ENCODE data around the gene FZD8.

The FZD8 gene

DNA sequence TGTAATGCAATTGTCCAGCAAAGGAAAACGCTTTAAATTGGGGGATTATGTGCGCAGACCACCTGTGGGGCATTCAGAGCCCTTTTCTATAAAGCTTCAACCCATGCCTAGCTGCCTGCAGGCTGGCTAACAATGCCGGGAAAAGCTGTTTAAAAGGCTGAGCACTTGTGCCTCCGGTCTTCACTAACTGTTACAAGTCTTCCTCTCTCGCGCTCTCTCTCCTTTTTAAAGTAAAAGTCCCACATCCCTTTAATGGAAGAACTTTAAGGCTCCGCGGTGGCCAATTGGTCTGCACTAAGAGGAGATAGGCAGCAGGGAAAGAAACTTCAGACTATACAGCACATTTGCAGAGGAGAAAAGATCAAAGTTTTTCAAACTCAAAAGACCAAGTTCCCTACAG is 4.6 kb downstream of the FZD8 start:
- Histone ChIP-seq H3K36me3 (ENCODE audit: insufficient read depth, low read length) (no peaks in the 10 kb centered on the region), H3K9me2 (ENCODE audit: low read depth, low read length) (no peaks in the 10 kb centered on the region), H4K20me1 (ENCODE audit: insufficient read depth, low read length) (no peaks in the 10 kb centered on the region), H3F3A (ENCODE audit: insufficient read depth, low read length) (no peaks in the 10 kb centered on the region), H3K4me2 (ENCODE audit: low read length) (no peak overlapping the region), H3K27ac (ENCODE audit: low read depth, low read length, poor library complexity, severe bottlenecking) (no peak overlapping the region), H3K4me1 (ENCODE audit: insufficient read depth, low read length, severe bottlenecking) (peaks cover 9% of the 10 kb centered on the region), H3K27me3 (ENCODE audit: insufficient read depth, low read length) (no peaks in the 10 kb centered on the region), H3K9ac (ENCODE audit: low read length) (no peak overlapping the region), H3K4me3 (ENCODE audit: low read depth, low read length, poor library complexity, severe bottlenecking) (no peak overlapping the region), H3K79me2 (ENCODE audit: insufficient read depth, low read length) (no peaks in the 10 kb centered on the region), H3K9me3 (ENCODE audit: low read length) (no peaks in the 10 kb centered on the region), H2AFZ (ENCODE audit: low read length) (no peak overlapping the region)
- TF ChIP-seq, protein P1, sequence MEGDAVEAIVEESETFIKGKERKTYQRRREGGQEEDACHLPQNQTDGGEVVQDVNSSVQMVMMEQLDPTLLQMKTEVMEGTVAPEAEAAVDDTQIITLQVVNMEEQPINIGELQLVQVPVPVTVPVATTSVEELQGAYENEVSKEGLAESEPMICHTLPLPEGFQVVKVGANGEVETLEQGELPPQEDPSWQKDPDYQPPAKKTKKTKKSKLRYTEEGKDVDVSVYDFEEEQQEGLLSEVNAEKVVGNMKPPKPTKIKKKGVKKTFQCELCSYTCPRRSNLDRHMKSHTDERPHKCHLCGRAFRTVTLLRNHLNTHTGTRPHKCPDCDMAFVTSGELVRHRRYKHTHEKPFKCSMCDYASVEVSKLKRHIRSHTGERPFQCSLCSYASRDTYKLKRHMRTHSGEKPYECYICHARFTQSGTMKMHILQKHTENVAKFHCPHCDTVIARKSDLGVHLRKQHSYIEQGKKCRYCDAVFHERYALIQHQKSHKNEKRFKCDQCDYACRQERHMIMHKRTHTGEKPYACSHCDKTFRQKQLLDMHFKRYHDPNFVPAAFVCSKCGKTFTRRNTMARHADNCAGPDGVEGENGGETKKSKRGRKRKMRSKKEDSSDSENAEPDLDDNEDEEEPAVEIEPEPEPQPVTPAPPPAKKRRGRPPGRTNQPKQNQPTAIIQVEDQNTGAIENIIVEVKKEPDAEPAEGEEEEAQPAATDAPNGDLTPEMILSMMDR (IDR thresholded peaks at IDR 0.05; ENCODE audit: low read length), result no peak
- no peak for TF ChIP-seq EZH2 (IDR thresholded peaks at IDR 0.05; ENCODE audit: borderline replicate concordance, low read length)

DNA sequence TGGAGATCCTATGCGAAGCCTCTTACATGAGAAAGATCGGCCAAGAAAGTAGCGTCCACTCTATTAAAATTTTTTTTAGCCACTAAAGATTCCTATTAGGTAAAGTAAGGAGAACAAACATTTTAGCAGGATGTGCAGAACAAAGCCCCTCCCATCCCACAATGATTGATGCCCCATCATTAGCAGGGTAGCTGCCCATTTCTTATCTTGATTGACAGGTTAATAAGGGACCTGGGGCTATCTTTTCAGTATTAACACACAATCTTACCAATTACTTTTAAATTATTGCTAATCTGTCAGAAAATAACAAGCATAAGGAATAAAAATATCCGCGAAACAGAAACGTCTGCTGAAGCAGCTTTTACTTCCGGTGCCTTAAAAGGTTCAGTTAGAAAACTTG is 5.1 kb downstream of the FZD8 start:
- Histone ChIP-seq H3K9ac (ENCODE audit: low read length) (no peak overlapping the region), H3F3A (ENCODE audit: insufficient read depth, low read length) (no peaks in the 10 kb centered on the region), H3K4me2 (ENCODE audit: low read length) (no peak overlapping the region), H3K9me3 (ENCODE audit: low read length) (no peaks in the 10 kb centered on the region), H2AFZ (ENCODE audit: low read length) (no peak overlapping the region), H3K9me2 (ENCODE audit: low read depth, low read length) (no peaks in the 10 kb centered on the region), H3K4me1 (ENCODE audit: insufficient read depth, low read length, severe bottlenecking) (peaks cover 8% of the 10 kb centered on the region), H3K79me2 (ENCODE audit: insufficient read depth, low read length) (no peaks in the 10 kb centered on the region), H3K36me3 (ENCODE audit: insufficient read depth, low read length) (no peaks in the 10 kb centered on the region), H3K27ac (ENCODE audit: low read depth, low read length, poor library complexity, severe bottlenecking) (no peak overlapping the region), H3K27me3 (ENCODE audit: insufficient read depth, low read length) (no peaks in the 10 kb centered on the region), H3K4me3 (ENCODE audit: low read depth, low read length, poor library complexity, severe bottlenecking) (no peak overlapping the region), H4K20me1 (ENCODE audit: insufficient read depth, low read length) (no peaks in the 10 kb centered on the region)
- no peak for TF ChIP-seq EZH2 (IDR thresholded peaks at IDR 0.05; ENCODE audit: borderline replicate concordance, low read length)
- TF ChIP-seq, protein P1 (IDR thresholded peaks at IDR 0.05; ENCODE audit: low read length), result no peak

DNA sequence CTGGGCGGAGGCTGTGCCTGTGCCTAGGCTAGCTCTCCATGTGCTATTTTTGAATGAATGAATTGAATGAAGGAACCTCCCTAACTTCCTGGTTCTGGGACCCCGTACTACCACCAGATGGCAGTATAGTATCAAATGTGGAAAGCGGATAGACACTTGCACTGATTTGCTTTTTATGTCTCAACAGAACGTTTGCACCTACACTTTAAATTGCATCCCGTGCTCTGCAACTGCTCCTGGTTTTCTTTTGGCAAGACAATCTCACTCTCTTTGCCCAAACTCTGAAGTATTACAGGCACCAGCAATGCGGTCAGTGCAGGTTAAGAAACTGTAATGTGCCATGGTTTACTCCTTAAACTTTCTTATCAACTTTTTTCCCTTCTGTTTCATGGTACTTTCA is 6.5 kb downstream of the FZD8 start:
- no peaks in the 10 kb centered on the region for H3F3A ChIP-seq (ENCODE audit: insufficient read depth, low read length)
- no peaks in the 10 kb centered on the region for H3K27me3 ChIP-seq (ENCODE audit: insufficient read depth, low read length)
- H3K9me2 ChIP-seq (ENCODE audit: low read depth, low read length), result no peaks in the 10 kb centered on the region
- no peaks in the 10 kb centered on the region for H3K4me1 ChIP-seq (ENCODE audit: insufficient read depth, low read length, severe bottlenecking)
- H3K4me3 ChIP-seq (ENCODE audit: low read depth, low read length, poor library complexity, severe bottlenecking), result no peak overlapping the region
- no peak overlapping the region for H3K9ac ChIP-seq (ENCODE audit: low read length)
- H2AFZ ChIP-seq (ENCODE audit: low read length), result peak overlapping the region; percentile 34; the same call in 1 of the 2 replicates
- H3K9me3 ChIP-seq (ENCODE audit: low read length), result no peaks in the 10 kb centered on the region
- no peaks in the 10 kb centered on the region for H3K79me2 ChIP-seq (ENCODE audit: insufficient read depth, low read length)
- H4K20me1 ChIP-seq (ENCODE audit: insufficient read depth, low read length), result no peaks in the 10 kb centered on the region
- no peak overlapping the region for H3K4me2 ChIP-seq (ENCODE audit: low read length)
- no peaks in the 10 kb centered on the region for H3K36me3 ChIP-seq (ENCODE audit: insufficient read depth, low read length)
- TF ChIP-seq, protein P1 (IDR thresholded peaks at IDR 0.05; ENCODE audit: low read length), result peak; percentile 89
- no peak for TF ChIP-seq EZH2 (IDR thresholded peaks at IDR 0.05; ENCODE audit: borderline replicate concordance, low read length)
- H3K27ac ChIP-seq (ENCODE audit: low read depth, low read length, poor library complexity, severe bottlenecking), result no peak overlapping the region
